Stimulated activated naive B cell treated with anti-CD40 and anti-IgM and Interleukin-4, amounts not matched to agents 10 μg/mL and 1 μg/mL and 100 μg/mL, for 72 hours (primary cell): ENCODE data around the gene TRPM6.

Experiments
- ATAC-seq, 2 donors: fragments of 150-1000 bp; cut with Tn5 transposase; replicated peaks; 2 replicates each; pipeline ENCODE4 v1.10.0; 2021; ENCODE audit warnings: moderate library complexity in 1 of 2
- DNase-seq: peaks from one replicate; pipeline ENCODE4 v3.0.0; 2021
- H3K27ac Mint-ChIP-seq: one replicate; pipeline ENCODE4 v1.8.0; 2022; ENCODE audit warnings: mild to moderate bottlenecking, mixed read lengths
- H3K27me3 Mint-ChIP-seq, 2 donors: one replicate each; pipeline ENCODE4 v1.8.0; 2022; ENCODE audit warnings: mixed read lengths in 2 of 2
- H3K36me3 Mint-ChIP-seq, 2 donors: one replicate each; pipeline ENCODE4 v1.8.0; 2022; ENCODE audit warnings: mixed read lengths in 2 of 2, mild to moderate bottlenecking in 1 of 2
- H3K4me1 Mint-ChIP-seq, 2 donors: one replicate each; pipeline ENCODE4 v1.8.0; 2022; ENCODE audit warnings: mixed read lengths in 2 of 2, mild to moderate bottlenecking in 1 of 2
- H3K4me3 Mint-ChIP-seq, 2 donors: one replicate each; pipeline ENCODE4 v1.8.0; 2022; ENCODE audit warnings: mild to moderate bottlenecking in 2 of 2, mixed read lengths in 2 of 2, moderate library complexity in 1 of 2
- H3K9me3 Mint-ChIP-seq, 2 donors: one replicate each; pipeline ENCODE4 v1.8.0; 2022; ENCODE audit warnings: mixed read lengths in 2 of 2, mild to moderate bottlenecking in 1 of 2

The TRPM6 gene

GRCh38 chr9:74681906-74682305 lies 205.8 kb downstream of the TRPM6 start:
- no peaks in the 10 kb centered on the region for H3K9me3 Mint-ChIP-seq

GRCh38 chr9:74674077-74674476 lies 213.6 kb downstream of the TRPM6 start:
- Mint-ChIP-seq H3K4me1 (no peaks in the 10 kb centered on the region), H3K36me3 (no peaks in the 10 kb centered on the region), H3K27me3 (peaks cover 0 to 3% of the 10 kb centered on the region in 2 donors), H3K27ac (no peak overlapping the region), H3K4me3 (no peak overlapping the region), H3K9me3 (no peaks in the 10 kb centered on the region)
- no peak for ATAC-seq
- no peak for DNase-seq

More at GRCh38 chr9:74681906-74682305, 205.8 kb downstream of the TRPM6 start:
- Mint-ChIP-seq H3K36me3 (no peaks in the 10 kb centered on the region), H3K4me3 (no peak overlapping the region), H3K4me1 (peaks cover 0 to under 1% of the 10 kb centered on the region in 2 donors), H3K27ac (no peak overlapping the region), H3K27me3 (peaks cover 0 to 7% of the 10 kb centered on the region in 2 donors)
- ATAC-seq (no peak), DNase-seq (no peak)
